Thymus (tissue), 11 donors: ENCODE data around the gene FARS2. TPM values are rescaled to one million over a fixed set of nuclear protein-coding genes. Genes with fewer than 3 reads are reported as not detected.

ENCODE experiments used
- DNase-seq, 9 donors: peaks; one replicate each; pipeline ENCODE4 v3.0.0-alpha.2; 2013; ENCODE audit warnings: low spot score in 9 of 9, low read depth in 6 of 9, missing footprints in 1 of 9
- H3K27ac ChIP-seq, 2 donors: one replicate each; pipeline ENCODE4 v1.5.1; 2013; ENCODE audit warnings: control low read depth in 1 of 2, low read depth in 1 of 2, low read length in 1 of 2, mild to moderate bottlenecking in 1 of 2, moderate library complexity in 1 of 2
- H3K27me3 ChIP-seq, 2 donors: one replicate each; pipeline ENCODE4 v1.5.1; 2013; ENCODE audit warnings: low read length in 1 of 2; ENCODE audit not compliant: control insufficient read depth in 2 of 2, insufficient read depth in 1 of 2
- H3K36me3 ChIP-seq, 2 donors: one replicate each; pipeline ENCODE4 v1.5.1; 2013; ENCODE audit warnings: low read length in 1 of 2, mild to moderate bottlenecking in 1 of 2, moderate library complexity in 1 of 2; ENCODE audit not compliant: control insufficient read depth in 2 of 2, insufficient read depth in 2 of 2
- H3K4me1 ChIP-seq, 2 donors: one replicate each; pipeline ENCODE4 v1.5.1; 2013; ENCODE audit warnings: low read length in 2 of 2; ENCODE audit not compliant: control insufficient read depth in 2 of 2, insufficient read depth in 2 of 2
- H3K4me3 ChIP-seq, 2 donors: one replicate each; pipeline ENCODE4 v1.5.1; 2013; ENCODE audit warnings: low read length in 2 of 2, control low read depth in 1 of 2, mild to moderate bottlenecking in 1 of 2
- H3K9me3 ChIP-seq, 2 donors: one replicate each; pipeline ENCODE4 v1.5.1; 2013; ENCODE audit warnings: low read length in 1 of 2, mild to moderate bottlenecking in 1 of 2; ENCODE audit not compliant: control insufficient read depth in 2 of 2, insufficient read depth in 1 of 2
- WGBS: extraction: QIAGEN DNeasy Blood & Tissue Kit; methylation state at CpG from one replicate; pipeline ENCODE4 v1.1.7; 2013; 5-methylcytosine and 5-hydroxymethylcytosine counted together
- polyA plus RNA-seq: library from polyadenylated mRNA; stranded (reverse); fragments of 200-250 nt; gene quantifications from one replicate; pipeline ENCODE4 v1.2.3, GENCODE V29; 2013
- total RNA-seq: library from RNA; stranded (reverse); fragments of 120-200 nt; gene quantifications from one replicate; pipeline ENCODE4 v1.2.4, GENCODE V29; 2013
- donor health status: healthy.

FARS2 gene
- total and polyA plus RNA-seq, 2 donors = 10.5 to 23.2 TPM

- H3K4me3 ChIP-seq = no peak overlapping the region
- H3K36me3 ChIP-seq = no peaks in the 10 kb centered on the region
- no peaks in the 10 kb centered on the region for H3K9me3 ChIP-seq
- DNase-seq = no peak
- H3K27me3 ChIP-seq = no peaks in the 10 kb centered on the region
- no peaks in the 10 kb centered on the region for H3K4me1 ChIP-seq
- 94% methylated on average over 13 of the region's 13 CpGs for WGBS
- no peak overlapping the region for H3K27ac ChIP-seq
Measured at GRCh38 chr6:5246141-5247097, 14.9 kb upstream of the FARS2 start.

- 98% methylated on average over 2 of the region's 2 CpGs for WGBS
- no peaks in the 10 kb centered on the region for H3K4me1 ChIP-seq
Measured at GRCh38 chr6:5247201-5247600, 14.1 kb upstream of the FARS2 start.

GRCh38 chr6:5248302-5249098, 12.8 kb upstream of the FARS2 start:
- Histone ChIP-seq H3K4me3 (no peak overlapping the region), H3K27me3 (no peaks in the 10 kb centered on the region), H3K9me3 (no peaks in the 10 kb centered on the region), H3K36me3 (no peaks in the 10 kb centered on the region), H3K4me1 (no peaks in the 10 kb centered on the region), H3K27ac (no peak overlapping the region)
- DNase-seq = no peak
- WGBS = 92% methylated on average over 9 of the region's 9 CpGs

More at GRCh38 chr6:5247201-5247600, 14.1 kb upstream of the FARS2 start:
- Histone ChIP-seq H3K36me3 (no peaks in the 10 kb centered on the region), H3K27me3 (no peaks in the 10 kb centered on the region), H3K27ac (no peak overlapping the region), H3K9me3 (no peaks in the 10 kb centered on the region), H3K4me3 (no peak overlapping the region)
- DNase-seq = no peak

GRCh38 chr6:5249451-5250122, 11.7 kb upstream of the FARS2 start:
- Histone ChIP-seq H3K9me3 (no peaks in the 10 kb centered on the region), H3K4me3 (no peak overlapping the region), H3K36me3 (no peaks in the 10 kb centered on the region), H3K27me3 (no peaks in the 10 kb centered on the region), H3K4me1 (no peaks in the 10 kb centered on the region), H3K27ac (no peak overlapping the region)
- DNase-seq = no peak
- 83% methylated on average over 5 of the region's 5 CpGs for WGBS

- Histone ChIP-seq H3K27ac (no peak overlapping the region), H3K36me3 (no peaks in the 10 kb centered on the region), H3K27me3 (no peaks in the 10 kb centered on the region), H3K9me3 (no peaks in the 10 kb centered on the region), H3K4me3 (no peak overlapping the region), H3K4me1 (no peaks in the 10 kb centered on the region)
- 96% methylated on average over 3 of the region's 3 CpGs for WGBS
- DNase-seq = no peak
Measured at GRCh38 chr6:5250451-5250850, 10.9 kb upstream of the FARS2 start.

GRCh38 chr6:5250911-5251310, 10.4 kb upstream of the FARS2 start:
- Histone ChIP-seq H3K27ac (no peak overlapping the region), H3K27me3 (no peaks in the 10 kb centered on the region), H3K4me3 (no peak overlapping the region), H3K36me3 (no peaks in the 10 kb centered on the region), H3K9me3 (no peaks in the 10 kb centered on the region), H3K4me1 (no peaks in the 10 kb centered on the region)
- no peak for DNase-seq
- 96% methylated on average over 4 of the region's 4 CpGs for WGBS

- no peaks in the 10 kb centered on the region for H3K36me3 ChIP-seq
- WGBS = 96% methylated on average over 3 of the region's 3 CpGs
- peaks cover 5 to 6% of the 10 kb centered on the region in 2 donors for H3K4me1 ChIP-seq
- no peak overlapping the region for H3K27ac ChIP-seq
- no peak overlapping the region for H3K4me3 ChIP-seq
- no peaks in the 10 kb centered on the region for H3K27me3 ChIP-seq
- no peaks in the 10 kb centered on the region for H3K9me3 ChIP-seq
- no peak for DNase-seq
Measured at GRCh38 chr6:5256952-5257351, 4.4 kb upstream of the FARS2 start.

GRCh38 chr6:5257400-5257799, 3.9 kb upstream of the FARS2 start:
- Histone ChIP-seq H3K4me3 (no peak overlapping the region), H3K27ac (no peak overlapping the region), H3K36me3 (no peaks in the 10 kb centered on the region), H3K9me3 (no peaks in the 10 kb centered on the region), H3K4me1 (peaks cover 9 to 10% of the 10 kb centered on the region in 2 donors), H3K27me3 (no peaks in the 10 kb centered on the region)
- no peak for DNase-seq
- WGBS = 98% methylated on average over 8 of the region's 8 CpGs
